HepG2 (cell line): ENCODE results near the gene PLEKHG4B. TPM values are rescaled to one million over a fixed set of nuclear protein-coding genes. Genes with fewer than 3 reads are reported as not detected.

Source experiments
- ATAC-seq: fragments of 200-7000 bp; cut with Tn5 transposase; 3 replicates; pipeline ENCODE4 v1.9.1; 2020; ENCODE audit warnings: mild to moderate bottlenecking, moderate library complexity
- BruUV-seq: library from RNA; stranded (reverse); fragments of 400-500 nt; replicated peaks from 2 replicates; lab custom pipeline; 2021; lab: Mats Ljungman, UMichigan
- CTCF ChIA-PET: fragments of 300-600 bp; formaldehyde crosslinking; extraction: SDS; loops from one replicate; lab custom pipeline; 2021; ENCODE audit warnings: low total read pairs, inconsistent platforms, low intra/inter-chr PET ratio; lab: Yijun Ruan, JAX
- POLR2A ChIA-PET: fragments of 350-600 bp; sonication (Branson Sonifier 250); formaldehyde crosslinking; loops from one replicate; lab custom pipeline; 2020; ENCODE audit warnings: antibody characterized with exemption, inconsistent platforms; lab: Yijun Ruan, JAX
- DNase-seq: peaks from one replicate; pipeline ENCODE4 v3.0.0-alpha.2; 2015; ENCODE audit warnings: low spot score
- FAIRE-seq: peaks from 3 replicates; lab custom pipeline; 2011; peaks lifted over from hg19 to GRCh38; lab: Jason Lieb, UNC
- H2AFZ ChIP-seq: one replicate; pipeline ENCODE4 v1.6.1; 2011; ENCODE audit warnings: low read length, inconsistent platforms
- H3K27ac ChIP-seq: fragments of 300-600 bp; 3 replicates; pipeline ENCODE4 v1.8.0; 2011; ENCODE audit warnings: mixed run types, mild to moderate bottlenecking, mixed read lengths, low read length, inconsistent platforms; ENCODE audit not compliant: insufficient read depth; ENCODE audit errors: extremely low read length
- H3K27me3 ChIP-seq, 2 experiments: fragments of 200-600 bp in 1 of 2; 2 replicates in 1 of 2; 3 replicates in 1 of 2; pipeline versions ENCODE4 v1.6.0 to v1.8.0; 2011; ENCODE audit warnings: low read length in 2 of 2, mild to moderate bottlenecking in 2 of 2, moderate library complexity in 2 of 2, inconsistent platforms in 1 of 2; ENCODE audit not compliant: insufficient read depth in 2 of 2, control insufficient read depth in 1 of 2
- H3K36me3 ChIP-seq, 2 experiments: fragments of 200-600 bp in 1 of 2; replicated peaks in 1 of 2; 2 replicates in 1 of 2; 3 replicates in 1 of 2; pipeline versions ENCODE4 v1.5.1 to v1.8.0; 2011; ENCODE audit warnings: low read length in 2 of 2, inconsistent platforms in 1 of 2; ENCODE audit not compliant: insufficient read depth in 2 of 2, control insufficient read depth in 1 of 2
- H3K4me1 ChIP-seq: 2 replicates; pipeline ENCODE4 v1.5.1; 2012; ENCODE audit warnings: low read length, inconsistent platforms; ENCODE audit not compliant: insufficient read depth
- H3K4me2 ChIP-seq: 2 replicates; pipeline ENCODE4 v1.6.0; 2011; ENCODE audit warnings: low read depth, low read length, inconsistent platforms
- H3K4me3 ChIP-seq, 3 experiments: fragments of 200-600 bp in 1 of 3; sonication (generic), shearing (Covaris generic) in 1 of 3; replicated peaks in 1 of 3; 2 replicates each; pipeline ENCODE4 v1.5.1; 2011 to 2016; ENCODE audit warnings: low read length in 3 of 3, inconsistent platforms in 2 of 3, low read depth in 2 of 3, mild to moderate bottlenecking in 2 of 3, control low read depth in 1 of 3, mixed read lengths in 1 of 3; ENCODE audit not compliant: insufficient read depth in 1 of 3
- H3K79me2 ChIP-seq: one replicate; pipeline ENCODE4 v1.6.1; 2011; ENCODE audit warnings: low read length, inconsistent platforms; ENCODE audit not compliant: insufficient read depth
- H3K9ac ChIP-seq: 2 replicates; pipeline ENCODE4 v1.6.0; 2011; ENCODE audit warnings: mild to moderate bottlenecking, low read depth, low read length, inconsistent platforms; ENCODE audit not compliant: insufficient read depth
- H3K9me3 ChIP-seq: 2 replicates; pipeline ENCODE4 v1.5.1; 2012; ENCODE audit warnings: mild to moderate bottlenecking, low read length
- H4K20me1 ChIP-seq: 2 replicates; pipeline ENCODE4 v1.6.0; 2011; ENCODE audit warnings: inconsistent platforms, mild to moderate bottlenecking, low read length, moderate library complexity; ENCODE audit not compliant: insufficient read depth
- AGO1 ChIP-seq: fragments of 200-400 bp; formaldehyde crosslinking; IDR thresholded peaks from 2 replicates; pipeline ENCODE4 v1.6.1; 2017; ENCODE audit warnings: mild to moderate bottlenecking, low read depth, low read length, moderate library complexity; ENCODE audit not compliant: poor library complexity, severe bottlenecking
- ZNF549 ChIP-seq: sonication (generic); formaldehyde crosslinking; IDR thresholded peaks from 2 replicates; pipeline ENCODE4 v1.5.0; 2020; ENCODE audit warnings: missing genetic modification reagents
- ZNF7 ChIP-seq: IDR thresholded peaks from 2 replicates; pipeline ENCODE4 v1.6.1; 2016; ENCODE audit warnings: missing biosample characterization, missing genetic modification reagents
- WGBS: methylation state at CpG from one replicate; pipeline ENCODE4 v1.1.6; 2017; ENCODE audit warnings: low lambda C conversion rate; 5-methylcytosine and 5-hydroxymethylcytosine counted together
- in situ Hi-C: cut with HindIII; loops from 2 replicates; pipeline ENCODE4 v1.10.0; 2017; ENCODE audit warnings: low pct_unique_long_range_greater_than_20kb; ENCODE audit not compliant: extremely low pct_ligation_motif_present
- intact Hi-C: fragments of 100-400 bp; cut with micrococcal nuclease; formaldehyde crosslinking; loops from one replicate; pipeline ENCODE4 v1.10.0; 2022; ENCODE audit not compliant: unreplicated experiment
- polyA plus RNA-seq, 8 experiments: library from polyadenylated mRNA; depleted of rRNA in 3 of 8; stranded (reverse) in 7 of 8; unstranded in 1 of 8; fragments of >200 nt; fragmentation: Illumina TruSeq in 4 of 8; extraction: Trizol in 4 of 8; gene quantifications; 2 replicates each; pipeline versions ENCODE4 v1.2.1 to v1.2.3, GENCODE V29; 2011 to 2016; ENCODE audit warnings: low read depth in 4 of 8, missing spikeins in 1 of 8, mixed read lengths in 1 of 8; ENCODE audit not compliant: insufficient read depth in 1 of 8
- total RNA-seq, 5 experiments: library from RNA; depleted of rRNA; stranded (reverse); fragments of >200 nt; fragmentation: Illumina TruSeq; extraction: Trizol; gene quantifications; 2 replicates each; pipeline ENCODE4 v1.2.3, GENCODE V29; 2016; ENCODE audit warnings: low read depth in 1 of 5
- TF ChIP-seq, protein P1 (sequence below): sonication (generic); formaldehyde crosslinking; IDR thresholded peaks from 2 replicates; pipeline ENCODE4 v1.4.0; 2020; ENCODE audit warnings: mild to moderate bottlenecking, missing genetic modification reagents
- TF ChIP-seq, protein P2 (sequence below): sonication (generic); formaldehyde crosslinking; IDR thresholded peaks from 2 replicates; pipeline ENCODE4 v1.5.1; 2020; ENCODE audit warnings: mild to moderate bottlenecking, missing genetic modification reagents

Gene PLEKHG4B
- total and polyA plus RNA-seq, 2 of the 13 experiments (the other 11 are each of a cell fraction or from before 2014, with no cell fraction given), result 0.09 TPM; not detected in 1

DNA sequence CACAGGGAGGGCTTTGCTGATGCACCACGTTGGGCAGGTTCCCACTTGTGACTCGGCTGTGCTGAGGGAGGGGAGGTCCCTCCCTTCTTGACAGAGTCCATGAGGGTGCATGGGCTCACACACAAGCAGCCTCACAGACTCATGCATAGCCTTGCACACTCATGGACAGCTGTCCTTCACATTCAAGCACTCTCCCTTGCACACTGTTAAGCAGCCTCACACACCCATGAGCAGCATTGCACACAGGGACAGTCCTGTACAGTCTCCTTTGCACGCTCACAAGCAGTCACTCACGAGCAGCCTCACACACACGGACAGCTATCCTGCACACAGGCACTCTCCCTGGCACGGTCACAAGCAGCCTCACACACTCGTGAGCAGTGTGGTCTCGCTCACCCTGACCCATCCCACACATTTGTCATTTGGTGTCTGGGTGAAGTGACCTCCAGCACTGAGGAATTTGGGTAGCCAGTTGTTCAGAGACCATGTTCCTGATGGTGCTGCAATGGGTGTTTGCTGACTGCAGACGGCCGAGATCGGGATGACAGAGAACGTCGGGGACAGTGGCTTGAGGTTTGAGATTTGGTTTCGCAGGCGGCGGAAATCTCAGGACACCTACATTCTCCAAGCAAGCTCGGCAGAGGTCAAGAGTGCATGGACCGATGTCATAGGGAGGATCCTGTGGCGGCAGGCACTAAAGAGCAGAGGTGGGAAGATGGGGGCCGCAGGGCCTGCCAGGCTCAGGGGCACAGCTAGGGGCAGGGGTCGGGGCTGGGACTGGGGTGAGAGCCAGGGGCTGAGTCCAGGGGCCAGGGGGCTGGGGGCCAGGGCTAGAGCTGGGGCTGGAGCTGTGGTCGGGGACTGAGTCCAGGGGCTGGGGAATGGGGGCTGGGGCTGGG lies 81.7 kb downstream of the PLEKHG4B start:
- FAIRE-seq, result no peak
- TF ChIP-seq ZNF7 (CRISPR knock-in tag) (no peak), AGO1 (no peak), ZNF549 (no peak)
- TF ChIP-seq, protein P1, sequence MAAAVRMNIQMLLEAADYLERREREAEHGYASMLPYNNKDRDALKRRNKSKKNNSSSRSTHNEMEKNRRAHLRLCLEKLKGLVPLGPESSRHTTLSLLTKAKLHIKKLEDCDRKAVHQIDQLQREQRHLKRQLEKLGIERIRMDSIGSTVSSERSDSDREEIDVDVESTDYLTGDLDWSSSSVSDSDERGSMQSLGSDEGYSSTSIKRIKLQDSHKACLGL, result no peak
- no peaks in the 10 kb centered on the region for H3K9me3 ChIP-seq
- no peak overlapping the region for H2AFZ ChIP-seq
- intact Hi-C loops (no loop called here), in situ Hi-C loops (no loop called here)
- no peak for DNase-seq
- no peaks in the 10 kb centered on the region for H4K20me1 ChIP-seq
- no peak overlapping the region for H3K4me2 ChIP-seq
- peak; percentile 21 for ATAC-seq
- no peak overlapping the region for H3K4me3 ChIP-seq
- no peak overlapping the region for H3K9ac ChIP-seq
- no TSS peak for BruUV-seq
- CTCF ChIA-PET, result no interaction called here
- POLR2A ChIA-PET, result no interaction called here
- no peak overlapping the region for H3K27ac ChIP-seq
- no peaks in the 10 kb centered on the region for H3K36me3 ChIP-seq
- H3K79me2 ChIP-seq, result no peaks in the 10 kb centered on the region
- no peaks in the 10 kb centered on the region for H3K4me1 ChIP-seq
- WGBS, result 29% methylated on average over 20 of the region's 22 CpGs
- H3K27me3 ChIP-seq, result peaks cover 3 to 54% of the 10 kb centered on the region in 2 experiments

DNA sequence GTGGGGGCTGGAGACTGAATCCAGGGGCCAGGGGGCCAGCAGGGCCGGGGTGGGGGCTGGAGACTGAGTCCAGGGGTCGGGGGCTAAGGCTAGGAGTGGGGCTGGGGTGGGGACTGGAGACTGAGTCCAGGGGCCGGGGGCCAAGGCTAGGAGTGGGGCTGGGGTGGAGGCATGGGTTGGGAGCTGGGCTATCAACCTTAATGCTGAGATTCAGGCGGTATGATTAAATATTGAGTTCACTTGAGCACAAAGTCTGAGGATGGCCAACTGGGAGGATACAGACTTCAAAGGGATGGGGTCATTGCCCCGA lies 82.3 kb downstream of the PLEKHG4B start:
- ATAC-seq (no peak), DNase-seq (no peak), FAIRE-seq (no peak)
- in situ Hi-C loops (no loop called here), intact Hi-C loops (no loop called here)
- Histone ChIP-seq H3K4me3 (no peak overlapping the region), H3K27ac (no peak overlapping the region), H2AFZ (no peak overlapping the region), H3K9ac (no peak overlapping the region), H3K79me2 (no peaks in the 10 kb centered on the region), H3K27me3 (peaks cover 3 to 56% of the 10 kb centered on the region in 2 experiments), H3K4me1 (no peaks in the 10 kb centered on the region), H4K20me1 (no peaks in the 10 kb centered on the region), H3K4me2 (no peak overlapping the region), H3K9me3 (no peaks in the 10 kb centered on the region), H3K36me3 (no peaks in the 10 kb centered on the region)
- ChIA-PET POLR2A (no interaction called here), CTCF (no interaction called here)
- TF ChIP-seq, protein P2, sequence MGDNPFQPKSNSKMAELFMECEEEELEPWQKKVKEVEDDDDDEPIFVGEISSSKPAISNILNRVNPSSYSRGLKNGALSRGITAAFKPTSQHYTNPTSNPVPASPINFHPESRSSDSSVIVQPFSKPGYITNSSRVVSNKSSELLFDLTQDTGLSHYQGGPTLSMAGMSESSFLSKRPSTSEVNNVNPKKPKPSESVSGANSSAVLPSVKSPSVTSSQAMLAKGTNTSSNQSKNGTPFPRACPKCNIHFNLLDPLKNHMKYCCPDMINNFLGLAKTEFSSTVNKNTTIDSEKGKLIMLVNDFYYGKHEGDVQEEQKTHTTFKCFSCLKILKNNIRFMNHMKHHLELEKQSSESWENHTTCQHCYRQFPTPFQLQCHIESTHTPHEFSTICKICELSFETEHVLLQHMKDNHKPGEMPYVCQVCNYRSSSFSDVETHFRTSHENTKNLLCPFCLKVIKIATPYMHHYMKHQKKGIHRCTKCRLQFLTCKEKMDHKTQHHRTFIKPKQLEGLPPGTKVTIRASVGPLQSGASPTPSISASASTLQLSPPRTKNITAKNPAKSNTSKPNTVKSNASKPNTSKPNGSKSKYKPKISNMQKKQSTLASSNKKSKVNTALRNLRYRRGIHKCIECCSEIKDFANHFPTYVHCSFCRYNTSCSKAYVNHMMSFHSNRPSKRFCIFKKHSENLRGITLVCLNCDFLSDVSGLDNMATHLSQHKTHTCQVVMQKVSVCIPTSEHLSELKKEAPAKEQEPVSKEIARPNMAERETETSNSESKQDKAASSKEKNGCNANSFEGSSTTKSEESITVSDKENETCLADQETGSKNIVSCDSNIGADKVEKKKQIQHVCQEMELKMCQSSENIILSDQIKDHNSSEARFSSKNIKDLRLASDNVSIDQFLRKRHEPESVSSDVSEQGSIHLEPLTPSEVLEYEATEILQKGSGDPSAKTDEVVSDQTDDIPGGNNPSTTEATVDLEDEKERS (CRISPR knock-in tag), result no peak
- no TSS peak for BruUV-seq
- WGBS, result 23% methylated on average over 5 of the region's 5 CpGs
